ENCODE measurements around the gene SECTM1. TPM values are rescaled to one million over a fixed set of nuclear protein-coding genes. Genes with fewer than 3 reads are reported as not detected.

Gene SECTM1
- total RNA-seq, 4 donors from 2014 or later = 10.7 to 258 (median 94.5) TPM

DNA sequence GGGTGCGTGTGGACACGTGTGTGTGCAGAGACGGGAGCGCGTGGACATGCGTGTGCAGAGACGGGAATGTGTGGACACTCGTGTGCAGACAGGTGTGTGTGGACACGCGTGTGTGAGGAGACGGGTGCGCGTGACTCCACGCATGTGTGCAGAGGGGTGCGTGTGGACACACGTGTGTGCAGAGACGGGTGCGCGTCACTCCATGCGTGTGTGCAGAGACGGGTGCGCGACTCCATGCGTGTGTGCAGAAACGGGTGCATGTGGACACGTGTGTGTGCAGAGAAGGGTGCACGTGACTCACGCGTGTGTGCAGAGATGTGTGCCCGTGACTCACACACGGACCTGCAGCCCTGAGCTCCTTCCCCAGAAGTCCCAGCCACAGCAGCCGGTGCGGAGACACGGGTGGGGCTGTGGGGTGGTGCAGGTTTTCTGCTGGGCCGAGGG is 13.9 kb downstream of the SECTM1 start:
- no peak for DNase-seq
- Histone ChIP-seq H3K27me3 (no peaks in the 10 kb centered on the region), H3K27ac (peak overlapping the region in 1 of 4 donors; percentile 30), H3K4me3 (no peak overlapping the region), H3K4me1 (peaks cover 0 to 37% (median 12%) of the 10 kb centered on the region in 4 donors), H3K9me3 (no peaks in the 10 kb centered on the region), H3K36me3 (no peaks in the 10 kb centered on the region)
- TF ChIP-seq POLR2A (IDR thresholded peaks at IDR 0.05) = no peak
- TF ChIP-seq, protein P1, sequence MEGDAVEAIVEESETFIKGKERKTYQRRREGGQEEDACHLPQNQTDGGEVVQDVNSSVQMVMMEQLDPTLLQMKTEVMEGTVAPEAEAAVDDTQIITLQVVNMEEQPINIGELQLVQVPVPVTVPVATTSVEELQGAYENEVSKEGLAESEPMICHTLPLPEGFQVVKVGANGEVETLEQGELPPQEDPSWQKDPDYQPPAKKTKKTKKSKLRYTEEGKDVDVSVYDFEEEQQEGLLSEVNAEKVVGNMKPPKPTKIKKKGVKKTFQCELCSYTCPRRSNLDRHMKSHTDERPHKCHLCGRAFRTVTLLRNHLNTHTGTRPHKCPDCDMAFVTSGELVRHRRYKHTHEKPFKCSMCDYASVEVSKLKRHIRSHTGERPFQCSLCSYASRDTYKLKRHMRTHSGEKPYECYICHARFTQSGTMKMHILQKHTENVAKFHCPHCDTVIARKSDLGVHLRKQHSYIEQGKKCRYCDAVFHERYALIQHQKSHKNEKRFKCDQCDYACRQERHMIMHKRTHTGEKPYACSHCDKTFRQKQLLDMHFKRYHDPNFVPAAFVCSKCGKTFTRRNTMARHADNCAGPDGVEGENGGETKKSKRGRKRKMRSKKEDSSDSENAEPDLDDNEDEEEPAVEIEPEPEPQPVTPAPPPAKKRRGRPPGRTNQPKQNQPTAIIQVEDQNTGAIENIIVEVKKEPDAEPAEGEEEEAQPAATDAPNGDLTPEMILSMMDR (IDR thresholded peaks at IDR 0.05) = no peak

DNA sequence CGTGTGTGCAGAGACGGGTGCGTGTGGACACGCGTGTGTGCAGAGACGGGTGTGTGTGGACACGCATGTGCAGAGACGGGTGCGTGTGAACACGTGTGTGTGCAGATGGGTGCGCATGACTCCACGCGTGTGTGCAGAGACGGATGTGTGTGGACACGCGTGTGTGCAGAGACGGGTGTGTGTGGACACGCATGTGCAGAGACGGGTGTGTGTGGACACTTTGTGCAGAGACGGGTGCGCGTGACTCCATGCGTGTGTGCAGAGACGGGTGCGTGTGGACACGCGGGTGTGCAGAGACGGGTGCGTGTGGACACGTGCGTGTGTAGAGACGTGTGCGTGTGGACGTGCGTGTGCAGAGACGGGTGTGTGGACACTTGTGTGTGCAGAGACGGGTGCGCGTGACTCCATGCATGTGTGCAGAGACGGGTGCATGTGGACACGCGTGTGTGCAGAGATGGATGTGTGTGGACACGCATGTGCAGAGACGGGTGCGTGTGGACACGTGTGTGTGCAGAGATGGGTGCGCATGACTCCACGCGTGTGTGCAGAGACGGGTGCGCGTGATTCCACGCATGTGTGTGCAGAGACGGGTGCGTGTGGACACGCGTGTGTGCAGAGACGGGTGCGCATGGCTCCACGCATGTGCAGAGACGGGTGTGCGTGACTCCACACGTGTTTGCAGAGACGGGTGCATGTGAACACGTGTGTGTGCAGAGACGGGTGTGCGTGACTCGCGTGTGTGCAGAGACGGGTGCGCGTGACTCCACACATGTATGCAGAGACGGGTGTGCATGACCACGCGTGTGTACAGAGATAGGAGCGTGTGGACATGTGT is 14.6 kb downstream of the SECTM1 start:
- H3K36me3 ChIP-seq = no peaks in the 10 kb centered on the region
- H3K4me3 ChIP-seq = no peak overlapping the region
- peaks cover 0 to 30% (median 15%) of the 10 kb centered on the region in 4 donors for H3K4me1 ChIP-seq
- TF ChIP-seq, protein P1 (IDR thresholded peaks at IDR 0.05) = no peak
- no peak for TF ChIP-seq POLR2A (IDR thresholded peaks at IDR 0.05)
- H3K9me3 ChIP-seq = no peaks in the 10 kb centered on the region
- H3K27me3 ChIP-seq = no peaks in the 10 kb centered on the region
- no peak overlapping the region for H3K27ac ChIP-seq
- no peak for DNase-seq

DNA sequence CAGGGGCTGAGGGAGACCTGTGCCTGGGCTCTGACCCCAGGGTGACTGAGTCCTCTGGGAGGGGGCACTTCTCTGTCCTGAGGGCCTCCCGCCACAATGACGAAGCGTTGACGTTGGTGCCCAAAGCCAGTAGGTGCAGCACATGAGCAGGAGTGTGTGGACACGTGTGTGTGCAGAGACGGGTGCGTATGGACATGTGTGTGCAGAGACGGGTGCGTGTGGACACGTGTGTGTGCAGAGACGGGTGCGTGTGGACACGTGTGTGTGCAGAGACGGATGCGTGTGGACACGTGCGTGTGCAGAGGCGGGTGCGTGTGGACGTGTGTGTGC is 15.4 kb downstream of the SECTM1 start:
- Histone ChIP-seq H3K27me3 (no peaks in the 10 kb centered on the region), H3K9me3 (no peaks in the 10 kb centered on the region), H3K27ac (no peak overlapping the region), H3K4me3 (no peak overlapping the region), H3K4me1 (peaks cover 0 to 30% (median 15%) of the 10 kb centered on the region in 4 donors), H3K36me3 (no peaks in the 10 kb centered on the region)
- TF ChIP-seq, protein P1 (IDR thresholded peaks at IDR 0.05) = no peak
- no peak for TF ChIP-seq POLR2A (IDR thresholded peaks at IDR 0.05)
- no peak for DNase-seq

DNA sequence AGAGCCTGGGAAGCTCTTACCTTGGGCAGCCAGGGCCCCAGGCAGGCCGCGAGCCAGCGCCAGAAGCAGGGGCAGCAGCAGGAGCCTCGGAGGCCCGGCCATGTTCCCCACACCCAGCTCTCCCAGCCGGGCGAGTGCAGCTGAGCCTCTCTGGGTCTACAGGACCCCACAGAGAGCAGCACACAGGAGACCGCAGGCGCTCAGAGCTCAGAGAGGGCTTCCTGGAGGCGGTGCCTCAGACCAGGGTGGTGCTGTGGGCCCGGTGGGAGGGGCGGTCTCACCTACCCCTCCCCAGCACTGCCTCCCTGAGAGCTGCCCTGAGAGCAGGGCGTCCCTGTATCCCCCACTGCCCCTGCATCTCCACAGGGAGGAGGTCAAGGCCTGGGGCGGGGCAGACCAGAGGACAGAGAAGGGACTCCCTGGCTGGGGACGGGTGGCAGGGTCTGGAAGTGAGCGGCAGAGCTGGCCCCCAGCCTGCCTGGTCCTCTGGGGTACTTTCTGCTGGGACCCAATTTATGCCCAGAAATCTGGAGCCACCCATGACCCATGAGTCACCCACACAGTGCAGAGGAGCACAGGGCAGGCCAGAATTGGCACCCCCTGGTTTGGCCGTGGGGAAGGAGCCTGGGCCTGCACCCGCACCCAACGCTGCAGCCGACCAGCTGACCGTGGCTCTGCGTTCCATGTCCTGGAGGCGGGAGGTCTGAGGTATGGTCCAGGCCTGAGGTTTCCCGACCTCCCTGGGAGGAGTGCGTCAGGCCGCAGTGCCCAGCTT is 16.0 kb downstream of the SECTM1 start, which contains the start of gene CD7:
TSS of gene CD7 (minus strand) at position 215 of the 775 bp plus-strand sequence. CDS start at position 102, 113 bp downstream.
- H3K36me3 ChIP-seq = no peaks in the 10 kb centered on the region
- peak within 1 kb of the TSS; percentile 28 to 46 (median 35) for H3K4me3 ChIP-seq
- peak in 1 of 2 donors; percentile 34 for TF ChIP-seq POLR2A (IDR thresholded peaks at IDR 0.05)
- TF ChIP-seq, protein P1 (IDR thresholded peaks at IDR 0.05) = no peak
- no peaks in the 10 kb centered on the region for H3K9me3 ChIP-seq
- peak in 2 of 3 donors; percentile 61 to 78 for DNase-seq
- H3K27me3 ChIP-seq = no peaks in the 10 kb centered on the region
- H3K27ac ChIP-seq = peak within 1 kb of the TSS; percentile 59 to 75 (median 72)
- H3K4me1 ChIP-seq = peaks cover 0 to 30% (median 15%) of the 10 kb centered on the region in 4 donors

DNA sequence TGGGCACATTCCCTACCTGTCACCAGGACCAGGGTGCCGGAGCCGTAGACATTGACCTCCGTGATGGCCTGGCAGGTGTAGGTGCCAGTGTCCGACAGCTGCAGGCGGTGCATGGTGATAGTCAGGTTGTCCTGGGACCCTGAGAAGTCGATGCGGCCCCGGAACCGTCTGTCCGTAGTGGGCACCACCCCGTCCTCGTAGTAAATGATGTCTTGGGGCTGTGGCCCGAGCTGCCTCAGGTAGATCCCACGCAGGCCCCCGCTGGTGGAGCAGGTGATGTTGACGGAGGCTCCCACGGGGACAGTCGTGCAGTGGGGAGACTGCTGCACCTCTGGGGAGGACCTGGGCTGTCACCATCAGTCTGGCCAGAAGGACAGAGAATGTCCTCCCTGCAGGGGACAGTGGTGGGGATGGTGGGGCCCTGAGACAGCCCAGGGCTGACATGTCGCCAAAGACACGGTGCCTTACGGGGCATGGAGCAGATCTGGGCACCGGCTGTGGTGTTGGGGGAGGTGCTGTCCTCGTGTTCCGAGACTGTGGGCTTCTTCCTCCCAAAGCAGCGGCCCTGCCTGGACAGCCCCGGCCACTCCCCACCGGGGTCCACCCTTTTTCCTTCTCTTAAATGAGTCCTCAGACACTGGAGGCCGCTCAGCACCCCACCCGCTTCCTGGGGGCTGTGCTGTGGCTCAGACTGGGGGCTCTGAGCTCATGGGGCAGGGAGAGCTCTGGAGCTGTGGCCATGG is 16.7 kb downstream of the SECTM1 start:
- Histone ChIP-seq H3K36me3 (no peaks in the 10 kb centered on the region), H3K27ac (peak overlapping the region; percentile 59 to 75 (median 72)), H3K4me3 (peak overlapping the region; percentile 28 to 46 (median 35)), H3K4me1 (peaks cover 0 to 30% (median 15%) of the 10 kb centered on the region in 4 donors), H3K27me3 (no peaks in the 10 kb centered on the region), H3K9me3 (no peaks in the 10 kb centered on the region)
- DNase-seq = no peak
- TF ChIP-seq, protein P1 (IDR thresholded peaks at IDR 0.05) = no peak
- TF ChIP-seq POLR2A (IDR thresholded peaks at IDR 0.05) = no peak

Measured in Peyer's patch (tissue), 4 donors.